Measurements from ENCODE around the gene INTS6. TPM values are rescaled to one million over a fixed set of nuclear protein-coding genes. Genes with fewer than 3 reads are reported as not detected.

The INTS6 gene
- total and polyA plus RNA-seq, 2 experiments from 2014 or later: 18.2 to 59.4 TPM

DNA sequence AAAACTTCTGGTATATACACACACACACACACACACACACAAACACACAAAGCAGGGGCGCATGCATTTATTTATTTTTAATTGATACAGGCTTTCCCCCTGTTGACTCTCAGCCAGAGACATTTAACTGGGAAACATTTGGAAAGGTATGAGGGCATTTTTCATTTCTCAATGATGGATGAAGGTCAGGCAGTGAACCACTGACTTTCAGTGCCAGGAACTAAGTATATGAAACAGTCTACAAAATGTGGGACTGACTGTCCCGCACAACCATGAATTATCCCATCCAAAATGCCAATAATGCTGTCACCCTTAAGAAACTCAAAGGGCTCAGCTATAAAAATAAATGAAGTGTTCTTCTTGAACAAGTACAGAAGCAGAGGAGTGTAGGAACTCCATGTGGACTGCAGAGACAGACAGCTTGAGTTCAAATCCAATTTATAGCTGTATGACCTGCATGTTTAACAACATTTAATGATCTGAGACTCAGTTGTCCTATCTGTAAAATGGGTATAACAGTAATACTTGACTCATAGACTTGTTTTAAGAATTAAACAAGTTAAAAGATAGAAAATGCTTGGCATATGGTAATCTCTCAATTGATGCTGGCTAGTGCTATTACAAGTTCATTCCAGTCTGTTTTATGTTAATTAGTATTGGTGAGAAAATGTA lies 25.0 kb upstream of the INTS6 start:
- Histone ChIP-seq H2AFZ (no peak overlapping the region), H3K9me3 (ENCODE audit: low read depth) (no peaks in the 10 kb centered on the region), H3K79me2 (ENCODE audit: insufficient read depth) (no peaks in the 10 kb centered on the region), H4K20me1 (ENCODE audit: insufficient read depth) (no peaks in the 10 kb centered on the region), H3F3A (ENCODE audit: insufficient read depth) (peaks cover 13% of the 10 kb centered on the region; the same call in 1 of the 2 replicates), H3K9me2 (ENCODE audit: insufficient read depth) (no peaks in the 10 kb centered on the region), H3K27me3 (replicated peaks; ENCODE audit: insufficient read depth) (no peaks in the 10 kb centered on the region), H3K4me2 (ENCODE audit: unreplicated experiment) (no peak overlapping the region), H3K4me3 (no peak overlapping the region), H3K4me1 (ENCODE audit: insufficient read depth) (peaks cover 23% of the 10 kb centered on the region), H3K27ac (no peak overlapping the region), H3K9ac (no peak overlapping the region), H3K36me3 (ENCODE audit: low read depth) (no peaks in the 10 kb centered on the region)
- in situ Hi-C loops (cut with MboI): no loop called here
- 41 to 45% methylated on average over 2 of the region's 2 CpGs for WGBS, 2 experiments (ENCODE audit: low coverage in 1 of 2, low lambda C conversion rate in 2 of 2, missing lambda C conversion rate in 2 of 2)
- no peak for TF ChIP-seq EZH2phosphoT487 (IDR thresholded peaks at IDR 0.05; ENCODE audit: insufficient read depth, low read depth)
- no peak for TF ChIP-seq EZH2 (IDR thresholded peaks at IDR 0.05; ENCODE audit: insufficient read depth, poor library complexity, severe bottlenecking)
- no peak for DNase-seq

DNA sequence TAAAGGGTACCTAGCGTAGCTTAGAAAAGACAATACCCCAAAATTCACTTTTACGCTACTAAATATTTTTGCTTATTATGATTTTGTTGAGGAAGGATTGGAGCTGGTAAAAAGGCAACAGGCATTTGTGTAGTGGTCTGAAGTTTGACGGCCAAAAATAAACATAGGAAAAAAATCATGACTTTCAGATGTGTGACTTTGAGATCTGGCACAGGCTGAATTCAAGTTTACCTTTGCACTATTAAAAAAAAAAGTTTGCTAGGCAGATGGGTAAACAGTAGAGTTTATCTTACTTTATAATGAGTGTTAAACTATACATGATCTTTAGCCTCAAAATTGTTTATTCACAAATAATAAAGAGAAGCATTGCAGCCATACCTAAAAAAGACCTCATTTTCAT lies 24.3 kb upstream of the INTS6 start:
- no peaks in the 10 kb centered on the region for H3K27me3 ChIP-seq (replicated peaks; ENCODE audit: insufficient read depth)
- no peak overlapping the region for H3K4me3 ChIP-seq
- H3K9me3 ChIP-seq (ENCODE audit: low read depth): no peaks in the 10 kb centered on the region
- no peaks in the 10 kb centered on the region for H3K9me2 ChIP-seq (ENCODE audit: insufficient read depth)
- H4K20me1 ChIP-seq (ENCODE audit: insufficient read depth): no peaks in the 10 kb centered on the region
- H3K79me2 ChIP-seq (ENCODE audit: insufficient read depth): no peaks in the 10 kb centered on the region
- no peak overlapping the region for H2AFZ ChIP-seq
- TF ChIP-seq EZH2 (IDR thresholded peaks at IDR 0.05; ENCODE audit: insufficient read depth, poor library complexity, severe bottlenecking) (no peak), EZH2phosphoT487 (IDR thresholded peaks at IDR 0.05; ENCODE audit: insufficient read depth, low read depth) (no peak)
- in situ Hi-C loops (cut with MboI): no loop called here
- no peak for DNase-seq
- peaks cover 23% of the 10 kb centered on the region for H3K4me1 ChIP-seq (ENCODE audit: insufficient read depth)
- no peak overlapping the region for H3K9ac ChIP-seq
- no peak overlapping the region for H3K27ac ChIP-seq
- H3F3A ChIP-seq (ENCODE audit: insufficient read depth): peaks cover 13% of the 10 kb centered on the region; the same call in 1 of the 2 replicates
- 79 to 84% methylated on average over 3 of the region's 3 CpGs for WGBS, 2 experiments (ENCODE audit: low coverage in 1 of 2, low lambda C conversion rate in 2 of 2, missing lambda C conversion rate in 2 of 2)
- no peak overlapping the region for H3K4me2 ChIP-seq (ENCODE audit: unreplicated experiment)
- no peaks in the 10 kb centered on the region for H3K36me3 ChIP-seq (ENCODE audit: low read depth)

GRCh38 chr13:51475727-51476501 lies 23.1 kb upstream of the INTS6 start:
- H4K20me1 ChIP-seq (ENCODE audit: insufficient read depth): no peaks in the 10 kb centered on the region
- H3K9ac ChIP-seq: no peak overlapping the region
- H3K9me3 ChIP-seq (ENCODE audit: low read depth): no peaks in the 10 kb centered on the region
- whole genome bisulfite sequencing, 2 experiments (ENCODE audit: low coverage in 1 of 2, low lambda C conversion rate in 2 of 2, missing lambda C conversion rate in 2 of 2): 87 to 95% methylated on average over 2 of the region's 2 CpGs
- no peak overlapping the region for H3K4me3 ChIP-seq
- DNase-seq: peak; percentile 59
- no peaks in the 10 kb centered on the region for H3K9me2 ChIP-seq (ENCODE audit: insufficient read depth)
- H3K4me2 ChIP-seq (ENCODE audit: unreplicated experiment): peak overlapping the region; percentile 17
- in situ Hi-C loops (cut with MboI): no loop called here
- peaks cover 13% of the 10 kb centered on the region; the same call in 1 of the 2 replicates for H3F3A ChIP-seq (ENCODE audit: insufficient read depth)
- 0 out of 2 replicates have a peak overlapping the region, but pooled peaks have one; percentile 3 for H3K27ac ChIP-seq
- TF ChIP-seq EZH2phosphoT487 (IDR thresholded peaks at IDR 0.05; ENCODE audit: insufficient read depth, low read depth): no peak
- no peak for TF ChIP-seq EZH2 (IDR thresholded peaks at IDR 0.05; ENCODE audit: insufficient read depth, poor library complexity, severe bottlenecking)
- H3K27me3 ChIP-seq (replicated peaks; ENCODE audit: insufficient read depth): no peaks in the 10 kb centered on the region
- no peak overlapping the region; the same call in 1 of the 2 replicates for H2AFZ ChIP-seq
- H3K36me3 ChIP-seq (ENCODE audit: low read depth): no peaks in the 10 kb centered on the region
- no peaks in the 10 kb centered on the region for H3K79me2 ChIP-seq (ENCODE audit: insufficient read depth)
- H3K4me1 ChIP-seq (ENCODE audit: insufficient read depth): peaks cover 23% of the 10 kb centered on the region

GRCh38 chr13:51469790-51470189 lies 17.0 kb upstream of the INTS6 start:
- 79 to 85% methylated on average over 2 of the region's 2 CpGs for WGBS, 2 experiments (ENCODE audit: low coverage in 1 of 2, low lambda C conversion rate in 2 of 2, missing lambda C conversion rate in 2 of 2)
- no peaks in the 10 kb centered on the region for H3K4me1 ChIP-seq (ENCODE audit: insufficient read depth)

More at GRCh38 chr13:51469790-51470189, 17.0 kb upstream of the INTS6 start:
- Histone ChIP-seq H3K27ac (no peak overlapping the region), H3K27me3 (replicated peaks; ENCODE audit: insufficient read depth) (no peaks in the 10 kb centered on the region), H3F3A (ENCODE audit: insufficient read depth) (no peaks in the 10 kb centered on the region), H3K79me2 (ENCODE audit: insufficient read depth) (no peaks in the 10 kb centered on the region), H4K20me1 (ENCODE audit: insufficient read depth) (no peaks in the 10 kb centered on the region), H3K36me3 (ENCODE audit: low read depth) (no peaks in the 10 kb centered on the region), H3K4me2 (ENCODE audit: unreplicated experiment) (no peak overlapping the region), H2AFZ (no peak overlapping the region), H3K9ac (no peak overlapping the region), H3K9me3 (ENCODE audit: low read depth) (no peaks in the 10 kb centered on the region), H3K9me2 (ENCODE audit: insufficient read depth) (no peaks in the 10 kb centered on the region), H3K4me3 (no peak overlapping the region)
- DNase-seq: no peak
- in situ Hi-C loops (cut with MboI): no loop called here
- no peak for TF ChIP-seq EZH2phosphoT487 (IDR thresholded peaks at IDR 0.05; ENCODE audit: insufficient read depth, low read depth)
- TF ChIP-seq EZH2 (IDR thresholded peaks at IDR 0.05; ENCODE audit: insufficient read depth, poor library complexity, severe bottlenecking): no peak
